SHP77 (cell line): ENCODE data around the gene CCDC175.

Source experiments
- DNase-seq, 2 experiments: peaks; one replicate each; lab custom pipeline; 2025; lab: John Stamatoyannopoulos, UW

The CCDC175 gene

GRCh38 chr14:59540852-59541251 lies 35.8 kb downstream of the CCDC175 start:
- no peak for DNase-seq

- no peak for DNase-seq
Observed at GRCh38 chr14:59538936-59539335, 37.7 kb downstream of the CCDC175 start.

GRCh38 chr14:59537476-59537875 lies 39.1 kb downstream of the CCDC175 start:
- no peak for DNase-seq

DNA sequence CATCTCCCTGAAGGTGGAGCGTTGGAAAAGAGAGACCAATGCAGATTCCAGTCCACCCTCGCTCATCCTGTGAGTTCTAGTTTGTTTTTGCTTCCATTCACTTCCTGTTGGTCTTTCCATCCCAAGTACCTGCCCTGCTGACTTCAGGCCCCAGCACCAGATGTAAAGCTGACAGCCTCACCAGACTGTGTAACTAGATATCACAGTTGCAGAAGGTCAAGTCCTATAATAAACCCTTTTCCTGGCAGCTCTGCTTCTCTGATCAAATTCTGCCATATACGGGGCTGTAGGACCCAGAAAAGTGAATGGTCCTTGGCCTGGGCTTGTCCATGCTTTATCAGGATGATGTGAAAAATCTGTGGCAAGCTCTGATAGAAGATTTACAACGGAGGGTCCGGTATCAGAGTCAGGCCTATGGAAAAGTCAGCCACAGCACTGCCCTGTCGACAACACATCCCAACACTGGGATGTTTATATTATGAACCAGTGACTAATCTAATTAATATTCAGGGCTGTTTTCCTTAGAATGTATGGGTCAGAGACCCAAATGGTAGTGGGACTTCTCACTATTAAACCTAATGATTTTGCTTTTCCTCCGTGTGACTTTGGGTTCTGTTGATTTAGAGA lies 42.1 kb downstream of the CCDC175 start:
- DNase-seq: peak; percentile 38 to 54

GRCh38 chr14:59532419-59532818 lies 44.2 kb downstream of the CCDC175 start:
- no peak for DNase-seq

GRCh38 chr14:59530349-59530748 lies 46.3 kb downstream of the CCDC175 start:
- no peak for DNase-seq

GRCh38 chr14:59529189-59529588 lies 47.4 kb downstream of the CCDC175 start:
- DNase-seq: no peak

DNA sequence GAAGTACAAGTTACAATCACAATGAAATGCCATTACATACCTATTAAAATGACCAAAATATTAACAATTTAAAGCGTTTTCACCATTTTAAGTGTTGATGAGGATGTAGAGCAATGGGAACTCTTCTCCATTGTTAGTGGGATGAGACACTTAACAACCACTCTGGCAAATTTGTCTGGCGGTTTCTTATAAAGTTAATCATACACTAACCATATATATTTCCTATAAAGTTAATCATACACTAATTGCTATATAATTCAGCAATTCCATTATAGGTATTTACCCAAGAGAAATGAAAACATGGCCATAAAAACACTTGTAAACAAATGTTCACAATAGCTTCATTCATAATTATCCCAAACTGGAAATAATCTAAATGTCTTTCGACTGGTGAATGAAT lies 56.4 kb downstream of the CCDC175 start:
- DNase-seq: no peak

GRCh38 chr14:59511916-59512575 lies 64.6 kb downstream of the CCDC175 start:
- peak in 1 of 2 experiments; percentile 45 for DNase-seq

- DNase-seq: no peak
Observed at GRCh38 chr14:59510966-59511365, 65.6 kb downstream of the CCDC175 start.

DNA sequence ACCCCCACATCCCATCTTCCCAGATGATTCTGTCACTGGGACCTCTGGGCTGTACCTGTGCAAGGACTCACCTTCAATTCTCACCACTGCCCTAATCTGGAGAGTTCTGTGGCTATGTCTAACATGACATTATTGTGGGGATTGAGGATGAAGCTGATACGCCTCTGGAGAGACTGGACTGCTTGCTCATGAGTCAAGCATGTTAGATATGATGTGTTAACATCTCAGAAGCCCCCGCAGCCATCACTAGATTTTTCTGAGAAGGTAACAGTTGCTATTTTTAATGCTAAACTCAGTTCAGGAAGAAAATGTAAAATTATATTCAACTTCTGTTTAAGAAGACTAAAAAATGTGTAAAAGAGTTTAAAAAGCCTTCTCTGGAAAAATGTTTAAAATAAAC lies 66.6 kb downstream of the CCDC175 start:
- no peak for DNase-seq

- DNase-seq: no peak
Observed at GRCh38 chr14:59509101-59509500, 67.5 kb downstream of the CCDC175 start.

DNA sequence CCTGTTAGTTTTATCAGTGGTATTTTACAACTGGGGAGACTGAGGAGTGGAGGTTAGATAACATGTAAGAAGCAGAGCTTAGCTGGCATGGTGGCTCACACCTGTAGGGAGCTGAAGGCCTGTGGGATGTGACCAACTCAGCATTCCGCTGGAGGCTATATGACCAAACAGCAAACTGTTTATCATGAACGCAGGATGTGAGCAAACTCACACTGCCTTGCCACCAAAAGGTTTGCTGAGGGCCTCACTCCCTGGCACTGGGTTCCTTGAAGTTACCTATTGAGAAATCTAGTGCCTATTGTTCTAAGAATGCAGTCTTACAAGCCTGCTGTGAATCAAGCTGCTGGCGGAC lies 68.9 kb downstream of the CCDC175 start:
- DNase-seq: no peak

GRCh38 chr14:59507063-59507751 lies 69.4 kb downstream of the CCDC175 start:
- peak; percentile 65 to 75 for DNase-seq

DNA sequence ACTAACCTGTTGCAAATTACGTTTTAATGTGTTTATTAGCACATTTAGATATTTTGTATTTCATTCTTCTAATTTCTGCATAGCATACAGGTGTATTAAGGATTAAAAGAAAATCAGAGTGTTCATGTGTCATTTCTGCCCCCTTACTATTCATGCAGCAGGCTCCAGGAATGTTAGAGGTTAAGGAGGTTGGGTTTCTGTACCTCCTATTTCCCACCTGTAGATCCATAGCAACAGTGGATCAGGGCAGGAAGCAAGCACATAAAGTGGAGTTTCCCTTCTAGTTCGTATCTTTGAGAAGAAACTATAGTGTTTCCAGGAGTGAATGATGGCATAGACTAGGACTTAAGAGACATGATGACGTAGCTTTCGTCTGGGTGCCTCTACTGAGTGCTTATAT lies 73.4 kb downstream of the CCDC175 start:
- DNase-seq: no peak

GRCh38 chr14:59500732-59501131 lies 75.9 kb downstream of the CCDC175 start:
- no peak for DNase-seq

DNA sequence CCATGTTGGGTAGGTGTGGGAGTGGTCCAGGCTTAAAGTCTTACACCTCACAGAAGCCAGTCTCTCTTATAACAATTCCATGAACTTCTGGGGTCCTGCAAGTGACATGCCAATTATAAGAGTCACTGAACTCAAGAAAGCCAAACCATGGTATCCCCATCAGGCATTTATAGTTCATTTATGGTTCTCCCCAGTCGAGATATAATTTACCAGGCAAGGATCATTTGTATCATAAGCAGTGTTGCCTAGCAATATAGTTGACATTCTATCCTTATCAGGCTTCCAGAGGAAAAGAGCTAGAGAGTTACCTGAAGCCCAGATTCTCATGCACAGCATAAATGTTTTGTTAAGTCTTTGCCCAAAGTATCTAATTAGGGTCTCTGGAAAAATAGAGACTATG lies 84.2 kb downstream of the CCDC175 start:
- no peak for DNase-seq

DNA sequence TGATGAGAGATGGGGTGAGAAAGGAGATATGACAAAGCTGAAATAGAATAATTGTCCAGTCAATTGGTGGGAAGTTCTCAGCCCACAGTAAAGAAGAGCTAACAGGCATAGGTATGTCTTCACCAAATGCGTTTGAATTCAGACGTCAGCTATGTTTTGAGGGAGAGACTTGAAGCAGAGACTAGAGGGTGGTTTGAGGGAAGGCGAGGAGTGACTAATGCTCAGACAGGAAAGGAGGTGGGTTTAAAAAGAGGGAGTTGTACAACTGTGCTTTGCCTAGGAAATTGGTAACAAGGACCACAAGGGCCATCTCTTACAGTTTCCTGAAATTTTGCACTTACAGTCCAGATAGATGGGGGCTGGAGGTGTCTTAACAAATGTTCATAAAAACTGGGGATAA lies 85.9 kb downstream of the CCDC175 start:
- DNase-seq: no peak

DNA sequence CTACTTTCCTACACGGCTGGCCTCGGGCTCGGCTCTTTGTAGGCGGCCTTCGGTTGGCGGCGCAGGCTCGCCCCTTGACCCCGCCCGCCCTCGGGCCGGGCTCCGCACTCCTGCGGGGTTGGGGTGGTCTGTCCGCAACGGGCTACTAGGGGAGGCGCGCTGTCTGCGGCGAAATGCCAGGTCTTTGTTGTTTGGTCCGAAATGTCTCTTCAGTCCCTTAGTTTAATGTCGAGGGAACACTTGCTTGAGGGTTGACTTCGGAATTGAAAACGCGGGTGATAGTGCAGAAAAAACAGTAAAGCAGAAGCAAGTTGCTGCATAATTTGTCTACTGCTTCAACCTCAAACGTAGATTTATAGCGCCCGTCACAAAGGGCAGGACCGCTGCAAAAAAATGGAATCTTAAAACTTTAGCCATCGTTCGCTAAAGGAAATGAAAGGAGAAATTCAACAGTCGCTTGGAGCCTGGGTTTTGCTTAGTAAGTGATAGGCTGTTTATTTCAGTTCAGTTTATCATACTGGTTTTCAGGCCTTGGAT lies 91.9 kb downstream of the CCDC175 start:
- no peak for DNase-seq

GRCh38 chr14:59483819-59484638 lies 92.6 kb downstream of the CCDC175 start, which contains the start of the genes JKAMP and L3HYPDH:
Gene JKAMP, plus strand, starts transcription at chr14:59484517. Its CDS starts 73 bp downstream, at chr14:59484590.
Gene L3HYPDH, minus strand, starts transcription at chr14:59484408. Its CDS starts 92 bp downstream, at chr14:59484316.
- DNase-seq: peak; percentile 96 to 98

- DNase-seq: no peak
Observed at GRCh38 chr14:59483363-59483762, 93.2 kb downstream of the CCDC175 start.
